Measurements from ENCODE around the gene TXNIP. TPM values are rescaled to one million over a fixed set of nuclear protein-coding genes. Genes with fewer than 3 reads are reported as not detected.

The TXNIP gene
- total and polyA plus RNA-seq, 8 donors, result 280 to 539 (median 379) TPM

DNA sequence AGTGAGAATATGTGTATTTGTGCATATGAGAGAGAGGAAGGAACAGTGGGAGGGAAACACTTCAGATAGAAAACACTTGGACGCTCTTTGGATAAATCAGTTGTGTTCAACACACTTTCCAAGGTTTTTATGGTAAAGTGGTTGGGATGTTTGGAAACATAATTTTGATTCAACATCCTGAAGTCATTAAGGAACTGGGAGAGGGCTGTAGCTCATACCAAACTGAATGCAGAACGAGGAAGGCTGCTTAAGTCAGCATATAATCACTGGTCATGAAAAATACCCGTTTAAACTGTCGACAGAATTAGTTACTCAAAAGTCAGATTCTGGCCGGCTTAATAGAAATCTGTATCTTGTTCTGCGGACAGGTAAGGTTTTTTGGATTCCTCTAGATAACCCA lies 53.5 kb downstream of the TXNIP start:
- ATAC-seq (no peak), DNase-seq (no peak)
- intact Hi-C loops (cut with DNase I), result no loop called here
- Histone ChIP-seq H3K27me3 (no peaks in the 10 kb centered on the region), H3K36me3 (peaks cover 0 to 27% of the 10 kb centered on the region in 2 donors), H3K4me1 (no peaks in the 10 kb centered on the region), H3K4me3 (no peak overlapping the region), H3K27ac (no peak overlapping the region), H3K9me3 (no peaks in the 10 kb centered on the region)
- TF ChIP-seq, protein P1, sequence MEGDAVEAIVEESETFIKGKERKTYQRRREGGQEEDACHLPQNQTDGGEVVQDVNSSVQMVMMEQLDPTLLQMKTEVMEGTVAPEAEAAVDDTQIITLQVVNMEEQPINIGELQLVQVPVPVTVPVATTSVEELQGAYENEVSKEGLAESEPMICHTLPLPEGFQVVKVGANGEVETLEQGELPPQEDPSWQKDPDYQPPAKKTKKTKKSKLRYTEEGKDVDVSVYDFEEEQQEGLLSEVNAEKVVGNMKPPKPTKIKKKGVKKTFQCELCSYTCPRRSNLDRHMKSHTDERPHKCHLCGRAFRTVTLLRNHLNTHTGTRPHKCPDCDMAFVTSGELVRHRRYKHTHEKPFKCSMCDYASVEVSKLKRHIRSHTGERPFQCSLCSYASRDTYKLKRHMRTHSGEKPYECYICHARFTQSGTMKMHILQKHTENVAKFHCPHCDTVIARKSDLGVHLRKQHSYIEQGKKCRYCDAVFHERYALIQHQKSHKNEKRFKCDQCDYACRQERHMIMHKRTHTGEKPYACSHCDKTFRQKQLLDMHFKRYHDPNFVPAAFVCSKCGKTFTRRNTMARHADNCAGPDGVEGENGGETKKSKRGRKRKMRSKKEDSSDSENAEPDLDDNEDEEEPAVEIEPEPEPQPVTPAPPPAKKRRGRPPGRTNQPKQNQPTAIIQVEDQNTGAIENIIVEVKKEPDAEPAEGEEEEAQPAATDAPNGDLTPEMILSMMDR (IDR thresholded peaks at IDR 0.05), result no peak

Other genes with a start within 250 kb of the TXNIP start
- gene RNF115, start 172.5 kb downstream of the TXNIP start, total RNA-seq, result 10 to 100 TPM; 11.8 to 14.7 TPM
- 10 to 100 TPM; 17.2 to 20.4 (median 18.2) TPM for gene RNF115, start 172.5 kb downstream of the TXNIP start, polyA plus RNA-seq (ENCODE audit: insufficient read length in 6 of 6)
- gene POLR3C, start 172.4 kb downstream of the TXNIP start, total RNA-seq, result 10 to 100 TPM; 20.1 to 27.4 TPM
- gene POLR3C, start 172.4 kb downstream of the TXNIP start, polyA plus RNA-seq (ENCODE audit: insufficient read length in 6 of 6), result 10 to 100 TPM; 32.3 to 40.6 (median 36.8) TPM
- 1 to 10 TPM; 2.7 to 4.5 TPM for gene NUDT17, start 150.9 kb downstream of the TXNIP start, total RNA-seq
- gene NUDT17, start 150.9 kb downstream of the TXNIP start, polyA plus RNA-seq (ENCODE audit: insufficient read length in 6 of 6), result 10 to 100 TPM in 4 of 6 donors, 1 to 10 TPM in 2; 8.5 to 12.7 (median 10.5) TPM
- 10 to 100 TPM; 35.8 to 42.6 TPM for gene PIAS3, start 137.5 kb downstream of the TXNIP start, total RNA-seq
- 10 to 100 TPM; 67.2 to 98.0 (median 74.3) TPM for gene PIAS3, start 137.5 kb downstream of the TXNIP start, polyA plus RNA-seq (ENCODE audit: insufficient read length in 6 of 6)
- 1 to 10 TPM; 1.4 to 3.4 TPM for gene ANKRD35, start 110.7 kb downstream of the TXNIP start, total RNA-seq
- gene ANKRD35, start 110.7 kb downstream of the TXNIP start, polyA plus RNA-seq (ENCODE audit: insufficient read length in 6 of 6), result 1 to 10 TPM; 3.7 to 4.8 (median 4.2) TPM
- gene ITGA10, start 86.5 kb downstream of the TXNIP start, total RNA-seq, result 10 to 100 TPM in 1 of 2 donors, 1 to 10 TPM in 1; 5.8 to 12.5 TPM
- gene ITGA10, start 86.5 kb downstream of the TXNIP start, polyA plus RNA-seq (ENCODE audit: insufficient read length in 6 of 6), result 1 to 10 TPM; 2.7 to 5.0 (median 3.5) TPM
- gene PEX11B, start 77.9 kb downstream of the TXNIP start, total RNA-seq, result 10 to 100 TPM; 31.9 to 32.4 TPM
- gene PEX11B, start 77.9 kb downstream of the TXNIP start, polyA plus RNA-seq (ENCODE audit: insufficient read length in 6 of 6), result 10 to 100 TPM; 43.3 to 53.1 (median 45.3) TPM
- gene RBM8A, start 69.1 kb downstream of the TXNIP start, total RNA-seq, result 100 to 1,000 TPM in 1 of 2 donors, 10 to 100 TPM in 1; 90.2 to 118 TPM
- gene RBM8A, start 69.1 kb downstream of the TXNIP start, polyA plus RNA-seq (ENCODE audit: insufficient read length in 6 of 6), result 100 to 1,000 TPM; 168 to 197 (median 187) TPM
- gene LIX1L, start 38.6 kb downstream of the TXNIP start, total RNA-seq, result 10 to 100 TPM; 28.9 to 32.0 TPM
- gene LIX1L, start 38.6 kb downstream of the TXNIP start, polyA plus RNA-seq (ENCODE audit: insufficient read length in 6 of 6), result 10 to 100 TPM; 36.7 to 45.7 (median 44.1) TPM
- gene ANKRD34A, start 32.0 kb downstream of the TXNIP start, total RNA-seq, result 1 to 10 TPM in 1 of 2 donors, under 1 TPM in 1; 0.82 to 1.2 TPM
- gene ANKRD34A, start 32.0 kb downstream of the TXNIP start, polyA plus RNA-seq (ENCODE audit: insufficient read length in 6 of 6), result 1 to 10 TPM in 3 of 6 donors, under 1 TPM in 3; 0.73 to 1.3 (median 0.91) TPM
- 10 to 100 TPM; 19.6 to 20.8 TPM for gene POLR3GL, start 31.9 kb downstream of the TXNIP start, total RNA-seq
- 10 to 100 TPM; 43.1 to 50.2 (median 44.6) TPM for gene POLR3GL, start 31.9 kb downstream of the TXNIP start, polyA plus RNA-seq (ENCODE audit: insufficient read length in 6 of 6)
- gene HJV, start 25.2 kb upstream of the TXNIP start, total RNA-seq, result not detected
- under 1 TPM in 3 of 6 donors, not detected in 3; 0.07 to 0.27 (median 0.10) TPM for gene HJV, start 25.2 kb upstream of the TXNIP start, polyA plus RNA-seq (ENCODE audit: insufficient read length in 6 of 6)
- gene NBPF10, start 148.2 kb upstream of the TXNIP start, total RNA-seq, result 1 to 10 TPM; 3.7 to 3.9 TPM
- 1 to 10 TPM; 1.5 to 2.5 (median 2.2) TPM for gene NBPF10, start 148.2 kb upstream of the TXNIP start, polyA plus RNA-seq (ENCODE audit: insufficient read length in 6 of 6)
- gene NOTCH2NLA, start 232.4 kb upstream of the TXNIP start, total RNA-seq, result 10 to 100 TPM; 37.9 to 38.4 TPM
- gene NOTCH2NLA, start 232.4 kb upstream of the TXNIP start, polyA plus RNA-seq (ENCODE audit: insufficient read length in 6 of 6), result 10 to 100 TPM; 24.2 to 41.3 (median 39.0) TPM